ENCODE results near the gene CD163. TPM values are rescaled to one million over a fixed set of nuclear protein-coding genes. Genes with fewer than 3 reads are reported as not detected.
"Not testable (repeated sequence)": the region's sequence is repeated elsewhere in the genome, so short reads cannot be mapped to it uniquely, and the experiment has no call there.

Gene CD163
- total and polyA plus RNA-seq, 9 donors, result 6.9 to 25.7 (median 17.5) TPM

DNA sequence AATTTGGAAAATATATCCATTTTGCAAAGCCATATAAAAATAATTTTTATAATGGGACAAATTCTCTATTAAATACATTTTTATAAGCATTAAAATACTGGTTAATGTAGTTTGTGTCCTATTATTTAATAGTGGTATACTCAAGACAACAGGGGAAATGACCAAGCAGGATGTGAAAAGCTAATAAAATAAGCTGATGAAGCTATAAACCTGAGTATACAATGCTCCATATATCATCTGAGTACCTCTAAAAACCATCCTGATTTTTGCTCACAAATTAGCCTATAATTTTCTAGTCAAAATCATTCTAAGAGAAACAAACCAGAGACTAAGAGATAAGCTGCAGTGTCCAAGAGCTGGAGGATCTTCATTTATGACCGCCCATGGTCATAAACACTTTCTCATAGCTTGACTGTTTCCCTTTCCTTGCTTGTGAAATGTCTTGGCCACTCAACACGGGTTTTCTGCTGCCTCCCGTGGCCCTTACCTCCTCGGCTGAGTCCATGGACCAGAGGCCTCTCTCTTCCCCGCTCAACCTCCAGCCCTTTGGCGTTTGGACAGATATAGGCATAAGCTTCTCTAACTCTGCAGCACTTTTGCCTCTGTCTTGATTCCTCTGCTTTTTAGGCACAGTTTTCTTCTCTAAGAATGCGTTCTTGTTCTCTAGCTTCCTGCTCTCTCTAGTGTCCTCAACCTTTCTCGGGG, 65.1 kb downstream of the CD163 start:
- not testable (repeated sequence) for H3K4me1 ChIP-seq (ENCODE audit: control insufficient read depth, insufficient read depth, low read length); H3K36me3 ChIP-seq (ENCODE audit: control insufficient read depth, insufficient read depth, low read length); H3K27me3 ChIP-seq (ENCODE audit: control insufficient read depth, insufficient read depth, low read length); H3K9me3 ChIP-seq (replicated peaks; ENCODE audit: control insufficient read depth, low read depth, low read length); H3K27ac ChIP-seq (ENCODE audit: low read length); H3K4me3 ChIP-seq (ENCODE audit: low read length)
- peak; percentile 7 for DNase-seq
- WGBS (ENCODE audit: insufficient coverage), result 80% methylated on average over 8 of the region's 8 CpGs

DNA sequence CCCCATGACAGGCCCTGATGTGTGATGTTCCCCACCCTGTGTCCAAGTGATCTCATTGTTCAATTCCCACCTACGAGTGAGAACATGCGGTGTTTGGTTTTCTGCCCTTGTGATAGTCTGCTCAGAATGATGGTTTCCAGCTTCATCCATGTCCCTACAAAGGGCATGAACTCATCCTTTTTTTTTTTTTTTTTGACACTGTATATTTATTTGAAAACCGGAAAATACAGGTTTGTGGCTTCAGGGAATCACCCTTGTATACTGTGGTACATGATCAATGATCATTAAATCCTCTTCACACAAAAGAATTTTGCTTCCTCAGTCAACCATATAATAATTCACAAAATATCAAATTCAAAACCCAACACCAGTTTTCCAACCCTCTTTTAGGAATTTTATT, 66.1 kb downstream of the CD163 start:
- not testable (repeated sequence) for H3K4me1 ChIP-seq (ENCODE audit: control insufficient read depth, insufficient read depth, low read length); H3K9me3 ChIP-seq (replicated peaks; ENCODE audit: control insufficient read depth, low read depth, low read length); H3K27me3 ChIP-seq (ENCODE audit: control insufficient read depth, insufficient read depth, low read length); H3K4me3 ChIP-seq (ENCODE audit: low read length); H3K36me3 ChIP-seq (ENCODE audit: control insufficient read depth, insufficient read depth, low read length); H3K27ac ChIP-seq (ENCODE audit: low read length); DNase-seq
- no CpG with 5 or more reads among the region's 3 CpGs for WGBS (ENCODE audit: insufficient coverage)

DNA sequence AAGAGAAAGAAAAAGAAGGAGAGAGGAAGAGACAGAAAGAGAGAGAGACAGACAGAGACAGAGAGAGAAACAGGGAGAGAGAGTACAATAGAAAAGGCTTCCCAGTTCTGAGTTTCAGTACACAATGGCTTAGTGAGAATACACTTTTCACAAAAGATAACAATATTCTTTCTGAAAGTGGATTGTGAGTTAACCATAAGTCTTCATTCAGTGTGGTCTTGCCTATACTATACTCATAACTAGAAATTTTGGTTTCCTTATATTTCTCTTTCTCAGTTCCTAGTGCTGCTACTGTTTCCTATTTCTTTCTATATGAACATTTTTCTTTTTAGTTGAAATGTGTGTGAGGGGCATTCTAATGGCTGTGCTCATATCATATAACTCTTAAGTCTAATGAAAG, 68.9 kb downstream of the CD163 start:
- H3K4me3 ChIP-seq (ENCODE audit: low read length), result no peak overlapping the region
- no peaks in the 10 kb centered on the region for H3K4me1 ChIP-seq (ENCODE audit: control insufficient read depth, insufficient read depth, low read length)
- peaks cover 1% of the 10 kb centered on the region for H3K27me3 ChIP-seq (ENCODE audit: control insufficient read depth, insufficient read depth, low read length)
- DNase-seq, result no peak
- no peak overlapping the region for H3K27ac ChIP-seq (ENCODE audit: low read length)
- H3K36me3 ChIP-seq (ENCODE audit: control insufficient read depth, insufficient read depth, low read length), result no peaks in the 10 kb centered on the region
- no peaks in the 10 kb centered on the region for H3K9me3 ChIP-seq (replicated peaks; ENCODE audit: control insufficient read depth, low read depth, low read length)

DNA sequence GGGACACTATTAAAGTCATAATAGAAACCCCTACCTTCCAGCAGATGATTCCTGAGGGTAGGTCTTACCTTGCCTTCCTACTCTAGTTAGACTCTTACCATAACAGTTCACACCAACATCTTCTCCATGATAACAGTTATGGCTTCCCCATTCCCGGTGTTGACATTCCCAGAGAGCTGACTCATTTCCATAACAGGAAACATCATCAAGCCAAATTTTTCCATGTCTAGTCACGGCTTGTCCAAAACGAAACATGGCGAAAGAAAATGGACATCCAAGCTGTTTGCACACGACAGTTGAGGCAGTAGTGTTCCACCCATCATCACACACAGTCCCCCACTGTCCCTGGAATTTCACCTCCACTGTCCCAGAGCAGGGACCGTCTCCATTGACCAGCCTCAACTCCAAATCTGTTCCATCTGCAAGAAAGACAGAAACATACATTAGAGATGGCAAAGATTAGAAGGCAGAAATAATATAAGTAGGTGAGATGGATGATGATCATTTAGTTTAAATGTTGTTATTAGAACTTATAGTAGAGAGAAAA, 70.2 kb downstream of the CD163 start:
- no peaks in the 10 kb centered on the region for H3K4me1 ChIP-seq (ENCODE audit: control insufficient read depth, insufficient read depth, low read length)
- DNase-seq, result no peak
- 71% methylated on average over 2 of the region's 6 CpGs for WGBS (ENCODE audit: insufficient coverage)

DNA sequence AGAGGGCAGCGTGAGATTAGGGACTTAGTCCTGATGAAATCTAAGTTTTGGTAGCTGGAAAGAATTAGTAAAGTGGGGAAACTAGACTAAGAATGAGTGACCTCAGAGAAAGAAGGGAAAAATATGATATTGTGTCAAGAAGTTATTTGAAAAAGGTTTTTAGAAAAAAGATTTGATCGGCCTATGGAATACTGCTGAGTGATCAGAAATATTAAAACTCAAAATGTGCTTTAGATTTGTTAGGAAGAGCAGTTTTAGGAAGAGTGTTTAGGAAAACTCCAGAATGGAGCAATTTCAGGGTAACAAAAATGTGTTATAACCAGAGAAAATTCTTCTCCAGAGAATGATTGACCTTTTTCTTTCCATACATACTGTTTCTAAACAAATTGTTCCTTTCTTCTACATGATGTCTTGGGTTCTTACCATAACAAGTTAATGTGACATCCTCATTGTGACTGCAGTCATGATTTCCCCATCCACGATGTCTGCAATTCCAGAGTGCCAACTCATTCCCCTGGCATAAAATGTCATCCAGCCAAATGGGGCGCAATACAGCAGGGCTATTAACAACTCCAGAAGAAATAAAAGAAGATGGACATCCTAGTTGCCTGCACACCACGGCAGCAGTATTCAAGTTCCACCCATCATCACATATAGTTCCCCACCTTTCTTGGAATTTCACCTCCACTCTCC, 71.4 kb downstream of the CD163 start:
- H3K4me1 ChIP-seq (ENCODE audit: control insufficient read depth, insufficient read depth, low read length), result no peaks in the 10 kb centered on the region
- 88% methylated on average over 5 of the region's 5 CpGs for WGBS (ENCODE audit: insufficient coverage)
- H3K4me3 ChIP-seq (ENCODE audit: low read length), result no peak overlapping the region

More for the DNA sequence above, 70.2 kb downstream of the CD163 start:
- H3K9me3 ChIP-seq (replicated peaks; ENCODE audit: control insufficient read depth, low read depth, low read length), result no peaks in the 10 kb centered on the region
- H3K27ac ChIP-seq (ENCODE audit: low read length), result no peak overlapping the region
- no peaks in the 10 kb centered on the region for H3K36me3 ChIP-seq (ENCODE audit: control insufficient read depth, insufficient read depth, low read length)
- H3K27me3 ChIP-seq (ENCODE audit: control insufficient read depth, insufficient read depth, low read length), result no peaks in the 10 kb centered on the region
- no peak overlapping the region for H3K4me3 ChIP-seq (ENCODE audit: low read length)

More for the DNA sequence above, 71.4 kb downstream of the CD163 start:
- Histone ChIP-seq H3K9me3 (replicated peaks; ENCODE audit: control insufficient read depth, low read depth, low read length) (no peaks in the 10 kb centered on the region), H3K27me3 (ENCODE audit: control insufficient read depth, insufficient read depth, low read length) (no peaks in the 10 kb centered on the region), H3K36me3 (ENCODE audit: control insufficient read depth, insufficient read depth, low read length) (no peaks in the 10 kb centered on the region), H3K27ac (ENCODE audit: low read length) (no peak overlapping the region)
- DNase-seq, result no peak

Other genes with a start within 250 kb of the CD163 start
- not detected for gene ACSM4, start 199.7 kb downstream of the CD163 start, total RNA-seq
- gene ACSM4, start 199.7 kb downstream of the CD163 start, polyA plus RNA-seq (ENCODE audit: insufficient read depth in 1 of 8, insufficient read length in 8 of 8, low replicate concordance in 1 of 8), result under 1 TPM in 7 of 8 donors, not detected in 1; 0.07 to 0.19 (median 0.11) TPM
- gene CD163L1, start 59.6 kb downstream of the CD163 start, total RNA-seq, result 9.4 TPM
- 10 to 100 TPM in 2 of 8 donors, 1 to 10 TPM in 6; 5.3 to 11.5 (median 8.0) TPM for gene CD163L1, start 59.6 kb downstream of the CD163 start, polyA plus RNA-seq (ENCODE audit: insufficient read depth in 1 of 8, insufficient read length in 8 of 8, low replicate concordance in 1 of 8)
- not detected for gene APOBEC1, start 162.1 kb upstream of the CD163 start, total RNA-seq
- 1 to 10 TPM in 1 of 8 donors, under 1 TPM in 1, not detected in 6; 0.21 to 1.5 TPM for gene APOBEC1, start 162.1 kb upstream of the CD163 start, polyA plus RNA-seq (ENCODE audit: insufficient read depth in 1 of 8, insufficient read length in 8 of 8, low replicate concordance in 1 of 8)
- not detected for gene GDF3, start 192.0 kb upstream of the CD163 start, total RNA-seq
- under 1 TPM in 2 of 8 donors, not detected in 6; 0.15 to 0.21 TPM for gene GDF3, start 192.0 kb upstream of the CD163 start, polyA plus RNA-seq (ENCODE audit: insufficient read depth in 1 of 8, insufficient read length in 8 of 8, low replicate concordance in 1 of 8)
- not detected for gene DPPA3, start 207.7 kb upstream of the CD163 start, total RNA-seq
- not detected for gene DPPA3, start 207.7 kb upstream of the CD163 start, polyA plus RNA-seq (ENCODE audit: insufficient read depth in 1 of 8, insufficient read length in 8 of 8, low replicate concordance in 1 of 8)
- not detected for gene CLEC4C, start 243.6 kb upstream of the CD163 start, total RNA-seq
- under 1 TPM in 1 of 8 donors, not detected in 7; 0.09 TPM for gene CLEC4C, start 243.6 kb upstream of the CD163 start, polyA plus RNA-seq (ENCODE audit: insufficient read depth in 1 of 8, insufficient read length in 8 of 8, low replicate concordance in 1 of 8)

Measured in muscle of leg (tissue), 11 donors.